SK-N-SH (cell line): ENCODE data around the gene METTL15. TPM values are rescaled to one million over a fixed set of nuclear protein-coding genes. Genes with fewer than 3 reads are reported as not detected.
"Not testable (repeated sequence)": the region's sequence is repeated elsewhere in the genome, so short reads cannot be mapped to it uniquely, and the experiment has no call there.

ENCODE experiments used
- CTCF ChIA-PET: fragments of 300-600, 350-600 bp; formaldehyde crosslinking; extraction: SDS; loops from one replicate; lab custom pipeline; 2021; lab: Yijun Ruan, JAX
- POLR2A ChIA-PET: fragments of 350-600 bp; sonication (Branson Sonifier 250); formaldehyde crosslinking; extraction: SDS; loops from one replicate; lab custom pipeline; 2020; ENCODE audit warnings: antibody characterized with exemption, inconsistent platforms; lab: Yijun Ruan, JAX
- DNase-seq: peaks from one replicate; pipeline ENCODE4 v3.0.0; 2012
- H2AFZ ChIP-seq: fragments of 200-600 bp; sonication (generic); 2 replicates; pipeline ENCODE4 v1.8.1; 2016; ENCODE audit warnings: antibody characterized with exemption, mild to moderate bottlenecking, low read depth
- H3F3A ChIP-seq: fragments of 200-600 bp; sonication (generic); replicated peaks from 2 replicates; pipeline ENCODE3; 2016; ENCODE audit warnings: antibody characterized with exemption, mild to moderate bottlenecking; ENCODE audit not compliant: insufficient read depth
- H3K27ac ChIP-seq, 2 experiments: fragments of 200-500 bp in 1 of 2; fragments of 200-600 bp in 1 of 2; sonication (Bioruptor generic) in 1 of 2; sonication (generic), shearing (Covaris generic) in 1 of 2; 2 replicates each; pipeline versions ENCODE4 v1.5.1 to v1.6.1; 2014 to 2016; ENCODE audit warnings: low read depth in 2 of 2, inconsistent platforms in 1 of 2, low read length in 1 of 2, mild to moderate bottlenecking in 1 of 2, mixed read lengths in 1 of 2
- H3K27me3 ChIP-seq: fragments of 200-600 bp; sonication (generic), shearing (Covaris generic); 2 replicates; pipeline ENCODE4 v1.6.1; 2016; ENCODE audit warnings: mixed run types; ENCODE audit not compliant: insufficient read depth
- H3K36me3 ChIP-seq, 2 experiments: fragments of 200-500 bp in 1 of 2; fragments of 200-600 bp in 1 of 2; sonication (Bioruptor generic) in 1 of 2; sonication (generic) in 1 of 2; replicated peaks in 1 of 2; 2 replicates each; pipeline versions ENCODE3 to v1.5.1; 2014 to 2016; ENCODE audit warnings: low read length in 1 of 2, mild to moderate bottlenecking in 1 of 2; ENCODE audit not compliant: insufficient read depth in 2 of 2, control insufficient read depth in 1 of 2
- H3K4me1 ChIP-seq, 2 experiments: fragments of 200-500 bp in 1 of 2; fragments of 200-600 bp in 1 of 2; sonication (Bioruptor generic) in 1 of 2; sonication (generic), shearing (Covaris generic) in 1 of 2; 2 replicates each; pipeline versions ENCODE4 v1.5.1 to v1.6.1; 2014 to 2016; ENCODE audit warnings: low read depth in 1 of 2, low read length in 1 of 2, mixed run types in 1 of 2; ENCODE audit not compliant: insufficient read depth in 2 of 2, control insufficient read depth in 1 of 2
- H3K4me2 ChIP-seq: fragments of 200-600 bp; sonication (generic), shearing (Covaris generic); 2 replicates; pipeline ENCODE4 v1.6.1; 2017; ENCODE audit warnings: mixed run types
- H3K4me3 ChIP-seq, 2 experiments: fragments of 200-500 bp in 1 of 2; fragments of 200-600 bp in 1 of 2; sonication (Bioruptor generic) in 1 of 2; sonication (generic), shearing (Covaris generic) in 1 of 2; 2 replicates each; pipeline versions ENCODE4 v1.5.1 to v1.8.1; 2014 to 2016; ENCODE audit warnings: low read depth in 2 of 2, inconsistent platforms in 1 of 2, low read length in 1 of 2, mild to moderate bottlenecking in 1 of 2, mixed read lengths in 1 of 2, moderate library complexity in 1 of 2
- H3K79me2 ChIP-seq: fragments of 200-600 bp; sonication (generic); 2 replicates; pipeline ENCODE4 v1.8.1; 2017; ENCODE audit warnings: mild to moderate bottlenecking; ENCODE audit not compliant: insufficient read depth
- H3K9ac ChIP-seq: fragments of 200-600 bp; sonication (generic); 2 replicates; pipeline ENCODE4 v1.6.1; 2017; ENCODE audit warnings: mixed run types
- H3K9me2 ChIP-seq: fragments of 200-600 bp; sonication (generic); 2 replicates; pipeline ENCODE4 v1.6.1; 2017; ENCODE audit warnings: mixed run types
- H3K9me3 ChIP-seq: fragments of 200-600 bp; sonication (generic); 2 replicates; pipeline ENCODE4 v1.6.1; 2017; ENCODE audit warnings: mixed run types, mild to moderate bottlenecking, moderate library complexity
- H4K20me1 ChIP-seq: fragments of 200-600 bp; sonication (generic); 2 replicates; pipeline ENCODE4 v1.6.1; 2017; ENCODE audit warnings: mild to moderate bottlenecking, mixed run types; ENCODE audit not compliant: insufficient read depth
- EP300 ChIP-seq, 2 experiments: IDR thresholded peaks; 2 replicates each; pipeline versions ENCODE4 v1.4.0 to v1.6.1; 2012; ENCODE audit warnings: borderline replicate concordance in 1 of 2, low read depth in 1 of 2, low read length in 1 of 2
- EZH2phosphoT487 ChIP-seq: fragments of 200-600 bp; sonication (generic); IDR thresholded peaks from 2 replicates; pipeline ENCODE4 v1.6.1; 2017; ENCODE audit warnings: low read depth, mixed run types, mild to moderate bottlenecking, antibody characterized with exemption, moderate library complexity, borderline replicate concordance
- FOSL2 ChIP-seq: IDR thresholded peaks from 2 replicates; pipeline ENCODE4 v1.4.0; 2012; ENCODE audit warnings: low read depth, mild to moderate bottlenecking, moderate library complexity, borderline replicate concordance
- FOXM1 ChIP-seq: IDR thresholded peaks from 2 replicates; pipeline ENCODE4 v1.4.0; 2012; ENCODE audit warnings: low read depth, mild to moderate bottlenecking
- JUND ChIP-seq: IDR thresholded peaks from 2 replicates; pipeline ENCODE4 v1.4.0; 2012
- NFIC ChIP-seq: IDR thresholded peaks from 2 replicates; pipeline ENCODE4 v1.4.0; 2012; ENCODE audit warnings: borderline replicate concordance
- NRF1 ChIP-seq: IDR thresholded peaks from 2 replicates; pipeline ENCODE4 v1.6.1; 2012; ENCODE audit warnings: low read depth, mild to moderate bottlenecking, low read length
- POLR2AphosphoS5 ChIP-seq: IDR thresholded peaks from 2 replicates; pipeline ENCODE4 v1.6.1; 2012; ENCODE audit warnings: low read depth, low read length
- RCOR1 ChIP-seq: fragments of 150-350 bp; IDR thresholded peaks from 2 replicates; pipeline ENCODE4 v1.6.1; 2017; ENCODE audit warnings: antibody characterized with exemption, low read length
- RFX5 ChIP-seq: IDR thresholded peaks from 2 replicates; pipeline ENCODE4 v1.6.1; 2012; ENCODE audit warnings: mild to moderate bottlenecking, improper control_type of control experiment, low read length
- RXRA ChIP-seq: IDR thresholded peaks from 2 replicates; pipeline ENCODE4 v1.4.0; 2012; ENCODE audit warnings: low read depth, mild to moderate bottlenecking, borderline replicate concordance
- SIN3A ChIP-seq: IDR thresholded peaks from 2 replicates; pipeline ENCODE4 v1.6.1; 2012; ENCODE audit warnings: low read depth, mild to moderate bottlenecking, low read length, moderate library complexity, borderline replicate concordance
- TAF1 ChIP-seq: IDR thresholded peaks from 2 replicates; pipeline ENCODE4 v1.6.1; 2012; ENCODE audit warnings: low read depth, mild to moderate bottlenecking, low read length, moderate library complexity, borderline replicate concordance
- TCF12 ChIP-seq: IDR thresholded peaks from 2 replicates; pipeline ENCODE4 v1.4.0; 2012
- TEAD4 ChIP-seq: IDR thresholded peaks from 2 replicates; pipeline ENCODE4 v1.4.0; 2012; ENCODE audit warnings: mild to moderate bottlenecking, borderline replicate concordance; ENCODE audit not compliant: insufficient read depth
- WGBS: methylation state at CpG from one replicate; pipeline ENCODE4 v1.1.6; 2017; ENCODE audit warnings: low lambda C conversion rate; 5-methylcytosine and 5-hydroxymethylcytosine counted together
- polyA plus RNA-seq, 3 experiments: library from polyadenylated mRNA; depleted of rRNA; stranded (reverse); fragments of >200 nt; gene quantifications; 2 replicates each; pipeline ENCODE4 v1.2.3, GENCODE V29; 2012
- TF ChIP-seq, protein P1 (sequence below): fragments of 150-350 bp; IDR thresholded peaks from 2 replicates; pipeline ENCODE4 v1.6.1; 2017; ENCODE audit warnings: antibody characterized with exemption, low read length, low read depth, borderline replicate concordance
- TF ChIP-seq, protein P2 (sequence below): IDR thresholded peaks from 2 replicates; pipeline ENCODE4 v1.4.0; 2012; ENCODE audit warnings: low read depth, borderline replicate concordance

The METTL15 gene
- polyA plus RNA-seq, 1 of the 3 experiments (the other 2 are of a cell fraction): 4.7 TPM

DNA sequence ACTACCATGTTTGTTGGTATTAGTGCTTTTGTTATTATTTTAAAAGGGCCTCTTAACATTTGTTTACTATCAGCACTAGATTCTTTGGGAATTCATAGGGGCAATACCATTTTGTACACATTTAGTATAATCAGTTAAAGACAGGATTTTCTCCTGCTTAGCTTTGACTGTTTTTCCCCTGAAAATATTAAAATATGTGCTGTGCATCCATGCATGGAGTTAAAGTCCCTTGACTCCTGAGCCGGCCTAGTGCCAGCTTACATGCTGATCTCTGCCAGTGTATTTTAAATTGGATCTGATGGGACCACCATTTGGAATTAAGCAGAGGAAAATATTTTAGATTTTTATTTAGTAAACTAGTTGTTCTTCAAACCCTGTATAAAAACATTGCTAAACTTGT is 161.4 kb downstream of the METTL15 start:
- Histone ChIP-seq H3K9me3 (no peaks in the 10 kb centered on the region), H3K79me2 (0 out of 2 replicates have a peak, but pooled peaks cover 2% of the 10 kb centered on the region), H4K20me1 (no peaks in the 10 kb centered on the region), H3K4me3 (no peak overlapping the region), H3K9ac (no peak overlapping the region), H3K27ac (no peak overlapping the region), H3K4me2 (no peak overlapping the region), H3K27me3 (no peaks in the 10 kb centered on the region), H3K36me3 (no peaks in the 10 kb centered on the region), H2AFZ (no peak overlapping the region), H3K4me1 (no peaks in the 10 kb centered on the region), H3F3A (no peaks in the 10 kb centered on the region), H3K9me2 (no peaks in the 10 kb centered on the region)
- DNase-seq: no peak
- TF ChIP-seq RCOR1 (no peak), EZH2phosphoT487 (no peak), FOXM1 (no peak), TEAD4 (no peak), JUND (no peak), FOSL2 (no peak), RFX5 (no peak)
- TF ChIP-seq, protein P1, sequence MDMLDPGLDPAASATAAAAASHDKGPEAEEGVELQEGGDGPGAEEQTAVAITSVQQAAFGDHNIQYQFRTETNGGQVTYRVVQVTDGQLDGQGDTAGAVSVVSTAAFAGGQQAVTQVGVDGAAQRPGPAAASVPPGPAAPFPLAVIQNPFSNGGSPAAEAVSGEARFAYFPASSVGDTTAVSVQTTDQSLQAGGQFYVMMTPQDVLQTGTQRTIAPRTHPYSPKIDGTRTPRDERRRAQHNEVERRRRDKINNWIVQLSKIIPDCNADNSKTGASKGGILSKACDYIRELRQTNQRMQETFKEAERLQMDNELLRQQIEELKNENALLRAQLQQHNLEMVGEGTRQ: no peak
- TF ChIP-seq, protein P2, sequence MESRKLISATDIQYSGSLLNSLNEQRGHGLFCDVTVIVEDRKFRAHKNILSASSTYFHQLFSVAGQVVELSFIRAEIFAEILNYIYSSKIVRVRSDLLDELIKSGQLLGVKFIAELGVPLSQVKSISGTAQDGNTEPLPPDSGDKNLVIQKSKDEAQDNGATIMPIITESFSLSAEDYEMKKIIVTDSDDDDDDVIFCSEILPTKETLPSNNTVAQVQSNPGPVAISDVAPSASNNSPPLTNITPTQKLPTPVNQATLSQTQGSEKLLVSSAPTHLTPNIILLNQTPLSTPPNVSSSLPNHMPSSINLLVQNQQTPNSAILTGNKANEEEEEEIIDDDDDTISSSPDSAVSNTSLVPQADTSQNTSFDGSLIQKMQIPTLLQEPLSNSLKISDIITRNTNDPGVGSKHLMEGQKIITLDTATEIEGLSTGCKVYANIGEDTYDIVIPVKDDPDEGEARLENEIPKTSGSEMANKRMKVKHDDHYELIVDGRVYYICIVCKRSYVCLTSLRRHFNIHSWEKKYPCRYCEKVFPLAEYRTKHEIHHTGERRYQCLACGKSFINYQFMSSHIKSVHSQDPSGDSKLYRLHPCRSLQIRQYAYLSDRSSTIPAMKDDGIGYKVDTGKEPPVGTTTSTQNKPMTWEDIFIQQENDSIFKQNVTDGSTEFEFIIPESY: no peak
- POLR2A ChIA-PET: no interaction called here
- CTCF ChIA-PET: interaction anchor here (1.5 kb wide), 1 partner anchor 15 kb away, joined by 4 read pairs; no protein-coding TSS in a partner anchor
- 100% methylated on average over 1 of the region's 1 CpG for WGBS

DNA sequence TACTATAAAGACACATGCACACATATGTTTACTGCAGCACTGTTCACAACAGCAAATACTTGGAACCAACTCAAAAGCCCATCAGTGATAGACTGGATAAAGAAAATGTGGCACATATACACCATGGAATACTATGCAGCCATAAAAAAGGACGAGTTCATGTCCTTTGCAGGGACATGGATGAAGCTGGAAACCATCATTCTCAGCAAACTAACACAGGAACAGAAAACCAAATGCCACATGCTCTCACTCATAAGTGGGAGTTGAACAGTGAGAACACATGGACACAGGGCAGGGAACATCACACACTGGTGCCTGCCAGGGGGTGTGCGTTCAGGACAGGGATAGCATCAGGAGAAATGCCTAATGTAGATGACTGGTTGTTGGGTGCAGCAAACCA is 164.1 kb downstream of the METTL15 start:
- H3K79me2 ChIP-seq, H3K27ac ChIP-seq, H3K9me3 ChIP-seq, H3F3A ChIP-seq, H3K4me3 ChIP-seq, H2AFZ ChIP-seq, H3K4me2 ChIP-seq, H3K4me1 ChIP-seq, POLR2A ChIA-PET, DNase-seq, H3K9me2 ChIP-seq, H4K20me1 ChIP-seq, H3K27me3 ChIP-seq, CTCF ChIA-PET, H3K9ac ChIP-seq, H3K36me3 ChIP-seq: not testable (repeated sequence)
- 71% methylated on average over 2 of the region's 2 CpGs for WGBS

DNA sequence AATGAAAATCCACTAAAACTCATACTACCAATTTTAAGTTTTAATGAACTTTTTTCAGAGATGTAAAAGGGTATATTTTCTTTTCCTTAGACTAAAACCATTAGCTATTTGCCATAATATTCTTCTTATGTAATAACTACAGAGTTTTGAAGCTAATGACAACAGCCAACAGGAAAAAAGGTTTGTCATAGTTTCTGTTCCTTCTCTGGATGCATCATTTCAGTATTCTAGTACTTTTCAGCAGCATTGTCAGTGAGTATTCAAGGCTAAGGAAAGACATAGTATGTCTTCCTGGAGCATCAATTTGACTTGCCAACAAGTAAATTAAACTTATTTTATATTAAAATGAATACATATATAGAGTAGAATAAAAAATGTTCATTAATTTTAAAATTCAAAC is 166.0 kb downstream of the METTL15 start:
- ChIA-PET POLR2A (no interaction called here), CTCF (no interaction called here)
- TF ChIP-seq NRF1: no peak
- no peak for TF ChIP-seq NFIC
- TF ChIP-seq RCOR1: no peak
- TF ChIP-seq POLR2AphosphoS5: no peak
- TF ChIP-seq TAF1: no peak
- TF ChIP-seq TCF12: no peak
- no peak for TF ChIP-seq SIN3A
- TF ChIP-seq, protein P2: no peak
- no peak for TF ChIP-seq RXRA
- TF ChIP-seq FOSL2: no peak
- TF ChIP-seq EP300 (IDR thresholded peaks at IDR 0.05; ENCODE audit: borderline replicate concordance in 1 of 2, low read depth in 1 of 2, low read length in 1 of 2): no peak

More for the DNA sequence above, 166.0 kb downstream of the METTL15 start:
- Histone ChIP-seq H3K9me3 (no peaks in the 10 kb centered on the region), H3K9ac (no peak overlapping the region), H3K27me3 (no peaks in the 10 kb centered on the region), H2AFZ (no peak overlapping the region), H3K4me3 (no peak overlapping the region), H3F3A (no peaks in the 10 kb centered on the region), H3K27ac (no peak overlapping the region), H3K79me2 (0 out of 2 replicates have a peak, but pooled peaks cover 2% of the 10 kb centered on the region), H3K4me2 (no peak overlapping the region), H3K36me3 (no peaks in the 10 kb centered on the region), H4K20me1 (no peaks in the 10 kb centered on the region), H3K4me1 (no peaks in the 10 kb centered on the region; a peak in 1 of 4 replicates), H3K9me2 (no peaks in the 10 kb centered on the region)
- DNase-seq: no peak
